22Rv1 (cell line): ENCODE measurements around the gene ITK.

Experiments used
- H3K27ac ChIP-seq: fragments of 450-650 bp; 2 replicates; pipeline ENCODE4 v1.5.1; 2017
- ZFX ChIP-seq: fragments of 450-650 bp; IDR thresholded peaks from 2 replicates; pipeline ENCODE4 v1.6.1; 2017; ENCODE audit warnings: antibody characterized with exemption, borderline replicate concordance
- TF ChIP-seq, protein P1 (sequence below): fragments of 450-650 bp; IDR thresholded peaks from 2 replicates; pipeline ENCODE4 v1.5.1; 2017; ENCODE audit warnings: mild to moderate bottlenecking

ITK gene

GRCh38 chr5:157214861-157215513, 34.3 kb downstream of the ITK start:
- TF ChIP-seq, protein P1, sequence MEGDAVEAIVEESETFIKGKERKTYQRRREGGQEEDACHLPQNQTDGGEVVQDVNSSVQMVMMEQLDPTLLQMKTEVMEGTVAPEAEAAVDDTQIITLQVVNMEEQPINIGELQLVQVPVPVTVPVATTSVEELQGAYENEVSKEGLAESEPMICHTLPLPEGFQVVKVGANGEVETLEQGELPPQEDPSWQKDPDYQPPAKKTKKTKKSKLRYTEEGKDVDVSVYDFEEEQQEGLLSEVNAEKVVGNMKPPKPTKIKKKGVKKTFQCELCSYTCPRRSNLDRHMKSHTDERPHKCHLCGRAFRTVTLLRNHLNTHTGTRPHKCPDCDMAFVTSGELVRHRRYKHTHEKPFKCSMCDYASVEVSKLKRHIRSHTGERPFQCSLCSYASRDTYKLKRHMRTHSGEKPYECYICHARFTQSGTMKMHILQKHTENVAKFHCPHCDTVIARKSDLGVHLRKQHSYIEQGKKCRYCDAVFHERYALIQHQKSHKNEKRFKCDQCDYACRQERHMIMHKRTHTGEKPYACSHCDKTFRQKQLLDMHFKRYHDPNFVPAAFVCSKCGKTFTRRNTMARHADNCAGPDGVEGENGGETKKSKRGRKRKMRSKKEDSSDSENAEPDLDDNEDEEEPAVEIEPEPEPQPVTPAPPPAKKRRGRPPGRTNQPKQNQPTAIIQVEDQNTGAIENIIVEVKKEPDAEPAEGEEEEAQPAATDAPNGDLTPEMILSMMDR, result no peak
- TF ChIP-seq ZFX, result no peak
- H3K27ac ChIP-seq, result no peak overlapping the region

DNA sequence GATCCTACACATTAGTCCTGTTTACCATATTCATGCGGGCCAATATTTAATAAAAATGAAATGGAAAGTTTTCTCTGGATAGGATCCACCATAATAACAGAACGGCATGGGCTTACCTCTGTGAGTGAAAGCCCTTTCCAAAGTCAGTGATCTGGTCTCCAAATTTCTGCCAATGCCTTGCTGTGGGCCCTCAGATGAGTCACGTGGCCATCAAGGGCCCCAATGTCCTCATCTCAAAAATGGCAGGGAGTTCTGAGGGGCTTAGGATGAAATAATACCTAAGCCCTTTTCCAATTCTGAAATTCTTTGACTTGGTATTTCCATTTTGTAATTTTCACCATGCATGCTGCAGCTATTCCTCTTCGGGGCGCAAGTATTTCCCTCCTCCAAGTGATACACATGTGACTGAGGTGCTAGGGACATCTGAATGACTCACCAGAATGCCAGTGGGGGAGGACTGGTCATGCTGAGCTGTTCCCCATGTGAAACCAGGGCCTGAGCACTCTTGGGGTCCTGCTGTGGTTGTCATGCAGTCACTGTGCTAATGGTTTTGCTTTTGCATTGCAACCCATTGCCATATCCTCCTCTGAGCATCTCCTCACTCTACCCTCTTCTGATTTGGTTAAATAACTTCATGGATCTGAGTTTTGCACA, 35.0 kb downstream of the ITK start:
- no peak overlapping the region for H3K27ac ChIP-seq
- TF ChIP-seq, protein P1, result no peak
- TF ChIP-seq ZFX, result no peak

GRCh38 chr5:157216391-157217142, 35.9 kb downstream of the ITK start:
- H3K27ac ChIP-seq, result no peak overlapping the region
- TF ChIP-seq, protein P1, result no peak
- no peak for TF ChIP-seq ZFX

DNA sequence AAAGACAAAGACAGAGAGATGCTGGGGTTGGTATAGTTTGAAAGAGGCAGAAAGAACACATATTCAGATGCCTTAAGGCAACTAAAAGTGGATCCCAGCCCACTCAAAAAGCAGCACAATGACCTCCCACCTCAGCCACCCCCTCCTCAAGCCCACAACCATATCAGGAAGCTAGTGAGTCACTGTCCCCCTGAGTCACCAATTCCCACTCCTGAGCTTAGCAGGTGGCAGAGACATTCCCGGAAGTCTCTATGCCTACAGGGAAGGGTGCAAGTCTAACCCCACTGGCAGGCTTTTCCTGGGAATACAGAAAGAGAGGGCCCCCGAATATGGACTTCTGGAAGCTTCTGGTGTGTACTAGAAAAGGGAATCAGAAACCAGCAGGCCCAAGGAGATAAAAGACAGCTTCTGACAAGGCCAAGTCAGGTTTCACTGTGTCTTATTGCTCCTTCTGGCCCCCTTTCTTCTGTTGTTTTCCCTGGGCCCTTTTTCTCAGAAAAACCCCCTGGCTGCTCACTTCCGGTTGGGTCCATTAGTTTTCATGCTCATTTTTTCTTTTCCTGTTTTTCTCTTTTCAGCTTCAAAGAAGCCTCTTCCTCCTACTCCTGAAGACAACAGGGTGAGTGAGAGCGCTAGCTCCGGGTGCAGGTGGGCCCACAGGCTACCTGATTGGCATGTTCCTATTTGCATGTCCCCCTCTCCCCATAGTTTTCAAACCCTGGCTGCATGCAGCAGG, 36.8 kb downstream of the ITK start:
- TF ChIP-seq, protein P1, result no peak
- TF ChIP-seq ZFX, result no peak
- no peak overlapping the region for H3K27ac ChIP-seq

DNA sequence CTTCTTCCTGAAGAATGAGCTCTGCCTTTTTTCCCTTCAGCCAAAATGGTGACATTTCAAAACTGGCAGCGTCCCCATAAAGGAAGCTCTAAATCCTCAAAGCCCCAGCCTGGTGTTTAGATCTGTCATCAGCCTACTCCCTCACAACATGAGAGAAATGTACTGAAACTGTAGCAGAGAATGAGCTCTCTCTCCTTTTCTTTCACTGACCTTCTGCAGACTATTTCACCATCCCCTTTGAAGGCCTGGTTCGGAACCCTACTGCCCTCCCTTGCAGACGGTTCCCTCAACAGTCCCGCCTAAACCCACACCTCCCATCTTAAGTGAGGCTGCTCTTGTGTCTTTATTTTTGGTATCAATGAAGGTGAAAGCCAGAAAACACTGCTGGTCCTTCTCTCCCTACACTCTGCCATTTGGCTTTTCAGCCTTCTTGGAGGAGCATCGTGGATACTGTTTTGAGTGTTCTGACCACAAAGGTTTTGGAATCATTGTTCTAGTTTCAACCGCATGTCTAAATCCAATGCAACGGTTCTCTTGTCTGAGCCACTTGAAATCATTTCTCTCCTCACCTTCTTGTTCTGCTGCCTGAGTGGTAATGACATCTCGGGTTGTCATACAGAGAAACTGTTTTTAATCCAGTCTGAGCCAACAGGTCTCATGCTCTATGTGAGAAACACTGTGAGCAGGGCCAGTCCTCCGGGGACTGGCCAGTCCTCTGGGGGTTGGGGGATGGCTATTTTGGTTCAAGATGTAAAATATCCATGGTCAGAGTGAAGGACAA, 39.0 kb downstream of the ITK start:
- no peak overlapping the region for H3K27ac ChIP-seq
- no peak for TF ChIP-seq ZFX
- TF ChIP-seq, protein P1, result no peak

DNA sequence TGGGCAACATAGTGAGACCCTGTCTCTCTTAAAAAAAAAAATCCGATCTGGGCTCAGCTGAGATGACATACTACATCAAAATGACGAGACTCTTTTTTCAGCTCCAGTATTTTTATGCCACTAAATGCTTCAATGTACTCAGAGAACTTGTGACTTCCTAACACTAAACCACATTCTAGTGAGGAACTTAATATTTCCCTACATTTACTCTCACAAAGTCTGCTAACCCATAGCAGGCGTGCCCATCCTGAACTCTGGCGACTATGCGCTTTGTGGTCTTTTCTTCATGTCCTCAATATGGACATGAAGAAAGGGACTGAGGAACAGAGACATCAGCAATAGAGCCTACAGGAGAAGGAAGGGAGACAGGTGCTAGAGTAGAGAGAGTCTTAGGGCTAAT, 41.3 kb downstream of the ITK start:
- TF ChIP-seq ZFX, result no peak
- TF ChIP-seq, protein P1, result no peak

More for the DNA sequence above, 41.3 kb downstream of the ITK start:
- no peak overlapping the region for H3K27ac ChIP-seq
